Measurements from ENCODE around the gene GRIK4. TPM values are rescaled to one million over a fixed set of nuclear protein-coding genes. Genes with fewer than 3 reads are reported as not detected.

The GRIK4 gene
- total and polyA plus RNA-seq, 9 of the 15 experiments (the other 6 are each of a cell fraction or from before 2014, with no cell fraction given) = not detected

- Histone ChIP-seq H3K9ac (ENCODE audit: insufficient read depth in 1 of 2, low read depth in 2 of 2, low read length in 2 of 2) (no peak overlapping the region), H3K4me2 (ENCODE audit: insufficient read depth, low read length) (no peak overlapping the region), H3K9me1 (ENCODE audit: control insufficient read depth, insufficient read depth, low read length) (no peaks in the 10 kb centered on the region), H4K20me1 (replicated peaks; ENCODE audit: control insufficient read depth, insufficient read depth, low read length) (no peaks in the 10 kb centered on the region; the same call in 1 of the 2 replicates), H3K9me3 (replicated peaks; ENCODE audit: control insufficient read depth, insufficient read depth, low read depth, low read length) (no peaks in the 10 kb centered on the region), H3K27me3 (ENCODE audit: control insufficient read depth in 2 of 2, insufficient read depth in 2 of 2, low read length in 2 of 2) (peaks cover 4 to 62% of the 10 kb centered on the region in 2 experiments; a peak in 3 of 5 replicates), H2AFZ (ENCODE audit: low read depth, low read length) (no peak overlapping the region), H3K36me3 (ENCODE audit: control insufficient read depth, insufficient read depth, low read length) (no peaks in the 10 kb centered on the region), H3K27ac (ENCODE audit: extremely low read depth, low read depth, low read length) (no peak overlapping the region), H3K79me2 (ENCODE audit: control insufficient read depth, insufficient read depth, low read length) (no peaks in the 10 kb centered on the region), H3K4me3 (no peak overlapping the region), H3K4me1 (replicated peaks in 1 of 2; ENCODE audit: control insufficient read depth in 2 of 2, insufficient read depth in 2 of 2, low read length in 2 of 2) (no peaks in the 10 kb centered on the region)
- intact Hi-C loops (cut with micrococcal nuclease) (no loop called here), in situ Hi-C loops (cut with MboI) (no loop called here)
- 0% methylated on average over 6 of the region's 7 CpGs for WGBS (ENCODE audit: insufficient coverage, low coverage, missing lambda C conversion rate)
- ChIA-PET CTCF (ENCODE audit: low intra/inter-chr PET ratio) (no interaction called here), POLR2A (interaction anchor here (0.7 kb wide), 1 partner anchor 351 kb away, joined by 3 read pairs; no protein-coding TSS in a partner anchor)
- no peak for FAIRE-seq
- ATAC-seq = no peak
- no TSS peak for BruUV-seq (replicated peaks)
- DNase-seq (ENCODE audit: extremely low read depth in 1 of 4, low spot score in 3 of 4) = no peak
- no peak for TF ChIP-seq BRF1 (IDR thresholded peaks at IDR 0.05; ENCODE audit: borderline replicate concordance, extremely low read depth, insufficient read length)
- TF ChIP-seq ATF3 (IDR thresholded peaks at IDR 0.05) = no peak
- TF ChIP-seq ATF3 (CRISPR knock-in tag; conservative IDR thresholded peaks at IDR 0.05) = no peak
- no peak for TF ChIP-seq ETS1 (conservative IDR thresholded peaks at IDR 0.05; ENCODE audit: control insufficient read depth, low read depth, low read length)
- TF ChIP-seq JUND (IDR thresholded peaks at IDR 0.05; ENCODE audit: borderline replicate concordance, low read depth, low read length) = no peak
- TF ChIP-seq JUND (tag; IDR thresholded peaks at IDR 0.05; ENCODE audit: borderline replicate concordance, low read depth, low read length) = no peak
- no peak for TF ChIP-seq ZNF740 (CRISPR knock-in tag; IDR thresholded peaks at IDR 0.05)
- TF ChIP-seq ZNF740 (tag; IDR thresholded peaks at IDR 0.05) = no peak
- no peak for TF ChIP-seq ZNF445 (CRISPR knock-in tag; IDR thresholded peaks at IDR 0.05; ENCODE audit: low read depth)
- TF ChIP-seq ZC3H11A (IDR thresholded peaks at IDR 0.05; ENCODE audit: low read depth, low read length) = no peak
- TF ChIP-seq TRIM24 (IDR thresholded peaks at IDR 0.05) = no peak
- no peak for TF ChIP-seq ZNF436 (CRISPR knock-in tag; IDR thresholded peaks at IDR 0.05)
- TF ChIP-seq ZBTB7A (IDR thresholded peaks at IDR 0.05; ENCODE audit: borderline replicate concordance, control insufficient read depth, low read depth, low read length) = no peak
- TF ChIP-seq ZNF263 (CRISPR knock-in tag; IDR thresholded peaks at IDR 0.05; ENCODE audit: borderline replicate concordance) = no peak
- no peak for TF ChIP-seq E2F5 (CRISPR knock-in tag; IDR thresholded peaks at IDR 0.05)
- TF ChIP-seq THAP12 (CRISPR knock-in tag; IDR thresholded peaks at IDR 0.05) = no peak
- TF ChIP-seq FOSL1 (tag; conservative IDR thresholded peaks at IDR 0.05) = no peak
Measured at GRCh38 chr11:120869097-120869496, 357.5 kb downstream of the GRIK4 start.

Measured in K562 (cell line).